Measurements from ENCODE around the gene CRADD.
"Not testable (repeated sequence)": the region's sequence is repeated elsewhere in the genome, so short reads cannot be mapped to it uniquely, and the experiment has no call there.

Gene CRADD

GRCh38 chr12:93788853-93789252 lies 111.7 kb downstream of the CRADD start:
- DNase-seq: no peak

DNA sequence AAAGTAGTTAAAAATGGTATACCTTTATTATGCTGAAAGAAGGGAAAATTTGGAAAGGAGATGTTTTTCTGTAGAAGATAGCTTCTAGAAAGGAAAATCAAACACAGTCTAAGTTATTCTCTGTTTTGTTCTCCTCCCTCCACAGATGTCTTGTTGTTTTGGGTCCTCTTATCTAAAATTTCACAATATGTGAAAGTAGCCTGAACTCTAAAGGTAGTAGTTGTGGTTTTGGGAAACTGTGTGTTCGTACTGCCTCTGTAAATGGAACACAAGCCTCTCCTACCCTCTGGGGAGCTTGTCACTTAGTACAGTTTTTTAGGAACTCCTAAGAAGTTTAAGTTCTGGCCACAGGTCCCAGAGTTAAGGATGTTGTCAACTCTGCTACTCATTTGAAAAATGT lies 112.6 kb downstream of the CRADD start:
- no peak for DNase-seq

GRCh38 chr12:93790472-93791152 lies 113.4 kb downstream of the CRADD start:
- peak in 1 of 3 donors; percentile 42 for DNase-seq

DNA sequence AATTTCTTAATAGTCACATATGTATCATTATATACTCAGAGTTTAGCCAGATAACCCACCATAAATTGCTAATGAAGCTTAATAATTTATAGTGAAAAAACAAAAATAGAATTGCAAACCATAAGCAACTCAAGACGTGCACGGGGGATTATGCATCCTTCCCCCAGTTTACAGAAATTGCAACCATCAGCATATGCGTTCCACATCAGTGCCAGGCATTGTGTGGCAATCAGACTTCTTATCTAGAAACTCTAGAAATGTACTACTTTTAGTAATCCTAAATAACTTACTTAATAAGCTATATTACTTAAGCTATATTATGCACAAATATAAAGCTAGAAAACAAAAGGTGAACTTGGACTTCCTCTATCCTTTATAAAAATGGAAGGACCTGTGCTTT lies 115.8 kb downstream of the CRADD start:
- no peak for DNase-seq

DNA sequence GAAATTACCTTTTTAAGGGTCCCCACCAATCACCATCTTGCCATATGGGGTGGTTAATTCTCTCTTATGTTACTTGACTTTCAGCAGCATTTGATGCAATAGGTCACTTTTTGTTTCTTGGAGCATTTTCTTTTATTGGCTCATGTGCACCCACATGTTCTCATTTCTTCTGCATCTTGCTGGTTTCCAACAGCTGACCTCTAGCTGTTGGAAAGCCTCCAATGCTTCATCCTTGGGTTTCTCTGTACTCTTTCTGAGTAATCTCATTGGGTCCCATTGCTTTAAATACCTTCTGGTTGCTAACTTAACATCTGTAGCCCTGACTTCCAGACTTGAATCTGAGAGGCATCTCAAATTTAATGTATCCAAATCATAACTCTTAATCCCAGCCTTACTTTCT lies 116.8 kb downstream of the CRADD start:
- no peak for DNase-seq

DNA sequence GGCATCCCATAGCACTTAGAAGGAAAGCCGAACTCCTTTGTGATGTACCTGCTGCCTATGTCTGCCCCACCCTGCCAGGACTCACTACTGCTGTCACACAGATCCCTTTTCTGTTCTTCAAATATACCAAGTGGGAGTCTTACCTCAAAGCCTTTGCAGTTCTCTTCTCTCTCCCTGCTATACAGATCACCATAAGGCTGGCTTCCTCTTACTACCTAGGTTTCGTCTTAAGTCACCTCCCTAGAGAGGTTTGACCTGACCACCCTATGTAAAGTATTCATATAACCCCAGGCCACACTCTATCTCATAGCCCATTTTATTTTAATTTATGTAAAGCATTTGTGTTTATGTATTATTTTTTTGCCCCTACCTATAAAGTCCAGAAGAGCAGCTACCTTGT lies 117.6 kb downstream of the CRADD start:
- DNase-seq: no peak

DNA sequence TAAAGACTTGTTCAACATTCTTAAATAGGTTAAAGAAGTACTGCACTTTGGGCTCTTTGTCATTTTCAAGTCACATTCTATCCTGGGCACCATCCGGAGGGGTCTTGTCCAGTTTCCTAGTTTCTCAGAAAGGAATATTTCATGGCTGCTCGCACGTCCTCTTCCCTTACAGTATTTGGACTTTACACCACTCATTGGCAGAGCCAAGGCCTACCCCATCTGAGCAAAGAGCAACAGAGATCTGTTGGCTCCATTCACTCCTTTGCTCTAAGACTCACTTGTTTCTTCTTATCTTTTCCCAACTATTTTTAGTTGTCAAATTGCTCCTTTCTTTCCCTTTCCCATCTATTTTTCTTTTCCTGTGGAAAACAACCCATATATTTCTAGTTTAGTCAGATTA lies 118.2 kb downstream of the CRADD start:
- DNase-seq: no peak

DNA sequence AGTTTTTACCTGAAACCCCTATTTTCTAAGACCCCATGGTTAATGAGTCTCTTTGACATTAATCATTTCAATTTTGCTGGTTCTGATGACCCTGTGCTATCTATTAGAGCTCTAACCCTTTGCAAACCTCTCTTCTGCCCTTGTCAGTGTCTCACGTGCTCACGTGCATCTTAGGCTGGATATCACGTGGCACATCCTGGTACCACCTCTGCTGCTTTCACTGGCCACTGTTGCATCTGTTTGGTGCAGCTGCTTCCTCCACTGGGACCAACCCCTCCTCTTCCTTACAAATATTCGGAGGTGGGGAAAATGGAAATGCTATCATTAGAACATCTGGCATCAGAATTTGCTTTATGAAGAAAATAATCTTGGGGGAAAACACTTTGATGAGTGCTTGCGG lies 119.6 kb downstream of the CRADD start:
- no peak for DNase-seq

DNA sequence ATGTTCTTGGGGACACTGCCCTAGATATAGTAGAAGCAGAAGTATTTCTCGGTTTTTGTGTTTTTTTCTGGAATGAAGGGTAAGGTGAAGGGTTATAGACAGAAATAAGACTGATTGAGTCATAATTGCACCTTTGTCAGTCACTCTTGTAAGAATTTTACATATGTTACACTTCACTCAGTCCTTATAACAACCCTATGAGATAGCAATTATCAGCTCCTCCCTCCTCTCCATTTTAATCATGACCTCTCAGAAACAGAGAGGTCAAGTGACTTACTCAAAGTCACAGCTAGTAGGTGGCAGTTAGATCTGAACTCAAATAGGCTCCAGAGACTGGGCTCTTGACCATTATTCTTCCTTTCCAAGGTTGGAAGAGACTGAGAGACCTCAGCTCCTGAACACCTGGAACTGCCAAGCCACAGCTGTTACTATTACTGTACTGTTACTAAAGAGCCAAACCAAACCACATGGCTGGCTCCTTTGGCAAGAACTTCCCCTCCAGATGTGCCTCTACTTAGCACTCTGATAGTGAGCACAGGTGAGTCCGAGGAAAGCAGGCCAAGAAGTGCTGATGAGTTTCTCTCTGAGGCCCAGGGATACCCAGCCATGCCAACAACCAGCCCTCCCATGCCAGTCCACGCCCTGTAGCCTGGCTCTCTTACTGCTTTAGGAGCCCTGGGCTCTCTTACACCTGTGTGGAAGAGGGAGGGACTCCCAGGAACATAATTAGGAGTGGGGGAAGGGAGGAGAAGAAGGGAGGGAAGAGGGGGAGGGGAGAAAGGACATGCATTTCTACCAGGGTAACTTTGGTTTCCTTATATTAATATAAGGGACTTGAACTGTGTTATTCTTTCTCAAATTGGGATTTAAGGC lies 121.3 kb downstream of the CRADD start:
- no peak for DNase-seq

DNA sequence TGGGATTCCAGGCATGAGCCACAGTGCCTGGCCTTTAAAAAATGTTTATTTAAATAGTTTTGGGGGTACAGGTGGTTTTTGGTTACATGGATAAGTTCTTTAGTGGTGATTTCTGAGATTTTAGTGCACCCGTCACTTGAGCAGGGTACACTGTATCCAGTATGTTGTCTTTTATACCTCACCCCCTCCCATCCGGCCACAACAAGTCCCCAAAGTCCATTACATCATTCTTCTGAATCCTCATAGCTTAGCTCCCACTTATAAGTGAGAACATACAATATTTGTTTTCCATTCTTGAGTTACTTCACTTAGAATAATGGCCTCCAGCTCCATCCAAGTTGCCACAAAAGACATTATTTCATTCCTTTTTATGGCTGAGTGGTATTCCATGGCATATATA lies 124.5 kb downstream of the CRADD start:
- not testable (repeated sequence) for DNase-seq

DNA sequence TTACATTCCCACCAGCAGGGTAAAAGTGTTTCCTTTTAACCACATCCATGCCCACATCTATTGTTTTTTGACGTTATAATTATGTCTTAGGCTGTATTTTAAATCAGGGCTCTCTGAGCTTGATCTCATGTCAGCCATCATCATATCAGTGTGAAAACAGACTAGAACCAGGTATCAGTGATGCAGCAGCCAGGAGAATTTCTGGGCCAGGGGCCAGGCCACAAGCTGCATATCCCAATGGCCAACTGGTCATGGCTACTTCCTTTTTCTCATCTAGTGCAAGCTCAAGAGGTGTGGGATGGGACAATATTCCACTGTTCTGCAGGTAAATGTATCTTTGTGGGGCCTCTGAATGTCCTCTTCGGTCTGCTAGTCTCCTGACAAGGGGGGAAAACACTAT lies 125.1 kb downstream of the CRADD start:
- DNase-seq: no peak

- DNase-seq: no peak
Measured at GRCh38 chr12:93802698-93803423, 125.7 kb downstream of the CRADD start.

DNA sequence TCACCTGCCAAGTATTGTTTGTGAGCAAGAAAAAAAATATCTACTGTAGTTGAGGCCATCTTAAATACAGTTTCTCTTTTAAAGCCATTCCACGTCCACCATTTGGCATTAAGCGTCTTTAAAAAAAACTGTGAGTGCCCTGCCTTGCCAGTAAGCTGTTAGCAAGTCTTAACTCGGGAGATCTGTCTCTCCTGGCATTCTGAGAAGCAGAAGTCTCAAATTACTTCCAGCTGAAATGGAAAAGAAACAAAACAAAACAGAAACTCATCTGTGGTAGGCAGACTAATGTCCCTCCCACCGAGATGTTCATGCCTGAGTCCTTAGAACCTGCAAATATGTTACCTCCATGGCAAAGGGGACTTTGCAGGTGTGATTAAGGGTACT lies 126.2 kb downstream of the CRADD start:
- peak in 2 of 3 donors; percentile 12 to 46 for DNase-seq

DNA sequence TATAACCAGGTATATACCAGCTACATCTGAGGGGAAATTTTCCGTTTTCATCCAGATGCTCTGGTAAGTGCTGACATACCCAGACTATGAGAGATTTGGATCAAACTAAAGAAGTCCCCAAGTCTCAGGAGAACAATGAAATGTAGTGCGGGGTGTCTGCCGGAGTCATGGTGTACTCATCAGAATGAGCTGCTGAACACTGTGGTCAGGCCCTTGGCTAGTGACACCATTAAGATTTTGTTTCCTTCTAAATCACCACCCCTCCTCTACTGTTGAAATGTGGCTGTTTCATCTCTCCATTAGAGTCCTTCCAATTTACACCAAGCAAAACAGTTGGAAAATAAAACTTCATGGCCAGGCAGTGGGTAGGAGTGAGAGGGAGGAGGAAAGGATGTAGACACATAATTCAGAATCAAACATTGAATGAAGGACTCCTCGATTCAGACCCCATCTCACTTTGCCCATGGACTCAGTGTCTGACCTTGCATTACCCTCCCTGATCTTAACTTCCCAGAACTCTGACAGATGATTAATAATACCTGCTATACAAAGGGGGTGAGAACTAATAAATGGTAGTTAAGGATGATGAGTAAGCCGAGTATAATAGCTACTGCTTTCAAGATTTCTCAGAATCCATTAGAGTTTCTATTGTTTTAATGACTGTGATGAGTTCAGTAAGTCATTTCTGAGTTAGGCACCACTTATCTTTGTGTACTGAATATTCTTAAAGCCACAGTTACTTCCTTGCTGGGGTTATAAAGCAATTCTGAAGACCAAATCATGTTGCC lies 127.4 kb downstream of the CRADD start:
- no peak for DNase-seq

- no peak for DNase-seq
Measured at GRCh38 chr12:93805736-93806141, 128.6 kb downstream of the CRADD start.

GRCh38 chr12:93807354-93807753 lies 130.2 kb downstream of the CRADD start:
- DNase-seq: no peak

DNA sequence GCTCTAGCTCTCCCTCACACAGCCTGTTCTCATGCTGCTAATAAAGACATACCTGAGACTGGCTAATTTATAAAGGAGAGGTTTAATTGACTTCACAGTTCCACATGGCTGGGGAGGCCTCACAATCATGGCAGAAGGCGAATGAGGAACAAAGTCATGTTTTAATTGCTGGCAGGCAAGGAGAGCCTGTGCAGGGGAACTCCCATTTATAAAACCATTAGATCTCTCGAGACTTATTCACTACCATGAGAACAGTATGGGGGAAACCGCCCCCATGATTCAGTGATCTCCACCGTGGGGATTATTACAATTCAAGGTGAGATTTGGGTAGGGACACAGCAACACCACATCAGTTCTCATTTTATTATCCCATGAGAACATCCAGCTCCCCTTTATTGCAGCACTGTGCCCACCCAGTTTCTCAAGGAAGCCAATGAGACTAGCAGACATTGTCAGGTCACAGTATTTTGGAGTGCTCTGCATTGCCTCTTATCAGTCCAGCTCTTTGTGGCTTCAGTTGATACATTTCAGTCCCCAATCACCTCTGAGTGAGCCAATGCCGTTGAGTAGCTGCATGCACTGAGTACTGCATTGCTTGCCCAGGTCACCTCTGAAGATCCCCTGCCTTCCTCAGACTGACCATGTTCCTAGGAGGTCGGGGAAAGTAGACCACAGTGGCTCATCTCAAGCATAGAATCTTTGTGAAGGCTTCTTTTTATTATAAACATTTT lies 131.2 kb downstream of the CRADD start:
- no peak for DNase-seq

GRCh38 chr12:93812626-93813025 lies 135.5 kb downstream of the CRADD start:
- no peak for DNase-seq

- no peak for DNase-seq
Measured at GRCh38 chr12:93813186-93813585, 136.0 kb downstream of the CRADD start.

DNA sequence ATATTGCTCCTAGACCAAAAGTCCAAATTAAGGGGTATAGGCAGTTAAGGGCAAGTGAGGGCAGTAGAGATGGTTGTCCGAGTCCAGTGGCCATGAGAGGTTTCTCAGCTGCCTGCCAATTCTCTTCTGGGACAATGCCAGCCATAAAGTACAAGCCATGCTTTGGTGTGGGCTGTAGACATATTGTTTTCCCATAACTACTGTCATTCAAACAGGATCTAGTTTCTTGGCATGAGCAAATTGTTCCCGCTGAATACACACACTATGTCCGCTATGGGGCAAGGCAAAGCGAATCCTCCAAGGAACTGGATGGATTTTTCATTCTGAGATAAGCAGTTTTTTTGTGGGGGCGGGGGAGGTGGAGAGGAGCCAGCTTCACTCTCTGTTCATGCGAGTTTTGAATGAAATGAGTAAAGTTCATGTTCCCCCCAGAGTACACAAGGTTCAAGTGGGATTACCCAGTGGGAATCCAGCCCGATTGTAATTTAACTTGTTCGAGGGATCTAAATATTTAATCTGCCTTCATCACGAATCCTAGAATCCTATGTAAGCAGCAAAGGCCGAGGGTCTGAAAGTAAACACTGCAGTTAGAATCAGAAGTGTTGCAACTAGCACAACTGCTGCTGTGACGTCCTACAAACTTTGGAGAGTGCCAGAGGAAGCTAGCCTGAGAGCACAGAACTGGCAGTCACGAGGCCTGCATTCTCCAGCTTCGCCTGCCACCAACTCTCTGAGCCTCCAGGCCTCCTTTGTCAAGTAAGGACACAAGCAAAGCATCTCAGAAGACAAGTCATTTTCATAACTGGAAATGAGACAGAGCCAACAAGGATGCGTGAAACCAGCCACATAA lies 137.0 kb downstream of the CRADD start:
- peak in 2 of 3 donors; percentile 5 to 22 for DNase-seq

- no peak for DNase-seq
Measured at GRCh38 chr12:93818488-93819049, 141.4 kb downstream of the CRADD start.

Data from suppressor macrophage treated with lipopolysaccharide for 1 hour (primary cell).